ENCODE measurements around the gene TPO. TPM values are rescaled to one million over a fixed set of nuclear protein-coding genes. Genes with fewer than 3 reads are reported as not detected.

Gene TPO
- polyA plus RNA-seq, 1 experiment = not detected

GRCh38 chr2:1460851-1461418, 47.7 kb downstream of the TPO start:
- POLR2A ChIA-PET = no interaction called here
- no peak for TF ChIP-seq CTCF (IDR thresholded peaks at IDR 0.05; ENCODE audit: insufficient read depth, low read depth, low read length)

GRCh38 chr2:1461507-1462390, 48.5 kb downstream of the TPO start:
- Histone ChIP-seq H3K27me3 (ENCODE audit: control insufficient read depth, insufficient read depth, low read length) (no peaks in the 10 kb centered on the region), H3K4me3 (ENCODE audit: low read depth, low read length) (no peak overlapping the region), H3K36me3 (ENCODE audit: control insufficient read depth, insufficient read depth, low read length) (no peaks in the 10 kb centered on the region)
- no peak for TF ChIP-seq CTCF (IDR thresholded peaks at IDR 0.05; ENCODE audit: insufficient read depth, low read depth, low read length)
- ChIA-PET CTCF (no interaction called here), POLR2A (no interaction called here)
- no peak for DNase-seq (ENCODE audit: low read depth)

More at GRCh38 chr2:1460851-1461418, 47.7 kb downstream of the TPO start:
- Histone ChIP-seq H3K36me3 (ENCODE audit: control insufficient read depth, insufficient read depth, low read length) (no peaks in the 10 kb centered on the region), H3K27me3 (ENCODE audit: control insufficient read depth, insufficient read depth, low read length) (no peaks in the 10 kb centered on the region), H3K4me3 (ENCODE audit: low read depth, low read length) (no peak overlapping the region)
- CTCF ChIA-PET = no interaction called here
- no peak for DNase-seq (ENCODE audit: low read depth)

- DNase-seq (ENCODE audit: low read depth) = no peak
- H3K4me3 ChIP-seq (ENCODE audit: low read depth, low read length) = no peak overlapping the region
- POLR2A ChIA-PET = no interaction called here
- CTCF ChIA-PET = interaction anchor here (1.0 kb wide), 1 partner anchor 12 kb away, joined by 3 read pairs; no protein-coding TSS in a partner anchor
- TF ChIP-seq CTCF (IDR thresholded peaks at IDR 0.05; ENCODE audit: insufficient read depth, low read depth, low read length) = no peak
- H3K36me3 ChIP-seq (ENCODE audit: control insufficient read depth, insufficient read depth, low read length) = no peaks in the 10 kb centered on the region
- H3K27me3 ChIP-seq (ENCODE audit: control insufficient read depth, insufficient read depth, low read length) = no peaks in the 10 kb centered on the region
These were observed 49.7 kb downstream of the TPO start for GRCh38 chr2:1462994-1463393.

- Histone ChIP-seq H3K36me3 (ENCODE audit: control insufficient read depth, insufficient read depth, low read length) (no peaks in the 10 kb centered on the region), H3K4me3 (ENCODE audit: low read depth, low read length) (no peak overlapping the region), H3K27me3 (ENCODE audit: control insufficient read depth, insufficient read depth, low read length) (no peaks in the 10 kb centered on the region)
- CTCF ChIA-PET = no interaction called here
- TF ChIP-seq CTCF (IDR thresholded peaks at IDR 0.05; ENCODE audit: insufficient read depth, low read depth, low read length) = no peak
- POLR2A ChIA-PET = no interaction called here
- no peak for DNase-seq (ENCODE audit: low read depth)
These were observed 59.1 kb downstream of the TPO start for GRCh38 chr2:1472350-1472749.

GRCh38 chr2:1476617-1477195, 63.4 kb downstream of the TPO start:
- TF ChIP-seq CTCF (IDR thresholded peaks at IDR 0.05; ENCODE audit: insufficient read depth, low read depth, low read length) = no peak
- no peak overlapping the region for H3K4me3 ChIP-seq (ENCODE audit: low read depth, low read length)
- CTCF ChIA-PET = interaction anchor here (0.6 kb wide), 1 partner anchor 176 kb away, joined by 3 read pairs; no protein-coding TSS in a partner anchor
- H3K27me3 ChIP-seq (ENCODE audit: control insufficient read depth, insufficient read depth, low read length) = no peaks in the 10 kb centered on the region
- no peaks in the 10 kb centered on the region for H3K36me3 ChIP-seq (ENCODE audit: control insufficient read depth, insufficient read depth, low read length)
- DNase-seq (ENCODE audit: low read depth) = no peak
- POLR2A ChIA-PET = no interaction called here

All from BJ (cell line).